HEK293 (cell line): ENCODE measurements around the gene CPSF6.

ENCODE experiments used
- HOXC10 ChIP-seq: sonication (generic); formaldehyde crosslinking; IDR thresholded peaks from 2 replicates; pipeline ENCODE4 v1.8.1; 2023; ENCODE audit warnings: mild to moderate bottlenecking, missing genetic modification reagents
- IKZF3 ChIP-seq: fragments of 450-650 bp; IDR thresholded peaks from 2 replicates; pipeline ENCODE4 v1.5.0; 2018; ENCODE audit warnings: missing biosample characterization, mild to moderate bottlenecking, missing genetic modification characterization, moderate library complexity
- KLF7 ChIP-seq: fragments of 450-650 bp; formaldehyde crosslinking; IDR thresholded peaks from 2 replicates; pipeline ENCODE4 v1.5.1; 2016; ENCODE audit warnings: missing biosample characterization, missing genetic modification characterization, borderline replicate concordance
- KLF8 ChIP-seq: fragments of 450-650 bp; formaldehyde crosslinking; IDR thresholded peaks from 2 replicates; pipeline ENCODE4 v1.5.1; 2016; ENCODE audit warnings: missing biosample characterization, missing genetic modification characterization
- OVOL3 ChIP-seq: fragments of 450-650 bp; formaldehyde crosslinking; IDR thresholded peaks from 2 replicates; pipeline ENCODE4 v1.5.1; 2016; ENCODE audit warnings: missing biosample characterization, missing genetic modification characterization
- PATZ1 ChIP-seq: fragments of 450-650 bp; formaldehyde crosslinking; IDR thresholded peaks from 2 replicates; pipeline ENCODE4 v1.5.1; 2016; ENCODE audit warnings: missing biosample characterization, missing genetic modification characterization
- PRDM1 ChIP-seq: fragments of 450-650 bp; formaldehyde crosslinking; IDR thresholded peaks from 2 replicates; pipeline ENCODE4; 2016; ENCODE audit warnings: missing biosample characterization, missing genetic modification characterization
- PRDM4 ChIP-seq: fragments of 450-650 bp; formaldehyde crosslinking; IDR thresholded peaks from 2 replicates; pipeline ENCODE4 v1.5.1; 2017; ENCODE audit warnings: missing biosample characterization, missing genetic modification characterization
- SCRT2 ChIP-seq: fragments of 450-650 bp; formaldehyde crosslinking; IDR thresholded peaks from 2 replicates; pipeline ENCODE4 v1.5.1; 2016; ENCODE audit warnings: missing biosample characterization, missing genetic modification characterization
- SP2 ChIP-seq: fragments of 450-650 bp; formaldehyde crosslinking; IDR thresholded peaks from 2 replicates; pipeline ENCODE4 v1.5.1; 2016; ENCODE audit warnings: missing biosample characterization, missing genetic modification characterization
- TRIM28 ChIP-seq: IDR thresholded peaks from 2 replicates; pipeline ENCODE4 v1.6.1; 2011; ENCODE audit warnings: low read length, control low read depth, borderline replicate concordance
- YY1 ChIP-seq: fragments of 450-650 bp; formaldehyde crosslinking; IDR thresholded peaks from 2 replicates; pipeline ENCODE4 v1.5.1; 2018; ENCODE audit warnings: missing biosample characterization, missing genetic modification characterization
- YY2 ChIP-seq: fragments of 450-650 bp; formaldehyde crosslinking; IDR thresholded peaks from 2 replicates; pipeline ENCODE4 v1.5.1; 2016; ENCODE audit warnings: missing biosample characterization, missing genetic modification characterization
- ZBTB49 ChIP-seq: fragments of 450-650 bp; formaldehyde crosslinking; IDR thresholded peaks from 2 replicates; pipeline ENCODE4 v1.5.1; 2016; ENCODE audit warnings: missing biosample characterization, missing genetic modification characterization, low read depth
- ZBTB8A ChIP-seq: fragments of 450-650 bp; formaldehyde crosslinking; IDR thresholded peaks from 2 replicates; pipeline ENCODE4 v1.5.1; 2016; ENCODE audit warnings: missing biosample characterization, missing genetic modification characterization
- ZEB2 ChIP-seq: fragments of 450-650 bp; formaldehyde crosslinking; IDR thresholded peaks from 2 replicates; pipeline ENCODE4 v1.5.1; 2016; ENCODE audit warnings: missing biosample characterization, missing genetic modification characterization
- ZFP37 ChIP-seq: fragments of 450-650 bp; formaldehyde crosslinking; IDR thresholded peaks from 2 replicates; pipeline ENCODE4 v1.5.1; 2016; ENCODE audit warnings: missing biosample characterization, missing genetic modification characterization
- ZIC2 ChIP-seq: fragments of 450-650 bp; formaldehyde crosslinking; IDR thresholded peaks from 2 replicates; pipeline ENCODE4 v1.5.1; 2016; ENCODE audit warnings: missing biosample characterization, missing genetic modification characterization
- ZNF112 ChIP-seq: fragments of 450-650 bp; formaldehyde crosslinking; IDR thresholded peaks from 2 replicates; pipeline ENCODE4 v1.5.0; 2017; ENCODE audit warnings: missing biosample characterization, missing genetic modification characterization
- ZNF146 ChIP-seq: fragments of 450-650 bp; formaldehyde crosslinking; IDR thresholded peaks from 2 replicates; pipeline ENCODE4 v1.5.1; 2016; ENCODE audit warnings: missing biosample characterization, missing genetic modification characterization
- ZNF211 ChIP-seq: fragments of 450-650 bp; formaldehyde crosslinking; IDR thresholded peaks from 2 replicates; pipeline ENCODE4 v1.5.1; 2016; ENCODE audit warnings: low read depth, missing biosample characterization, missing genetic modification characterization
- ZNF274 ChIP-seq, 2 experiments: fragments of 200-500 bp in 1 of 2; fragments of 450-650 bp in 1 of 2; sonication (Bioruptor generic) in 1 of 2; formaldehyde crosslinking in 1 of 2; IDR thresholded peaks; 2 replicates each; pipeline versions ENCODE4 v1.5.1 to v1.6.1; 2014 to 2016; ENCODE audit warnings: borderline replicate concordance in 1 of 2, inconsistent platforms in 1 of 2, low read length in 1 of 2, missing biosample characterization in 1 of 2, missing genetic modification characterization in 1 of 2
- ZNF341 ChIP-seq: fragments of 450-650 bp; formaldehyde crosslinking; IDR thresholded peaks from 2 replicates; pipeline ENCODE4; 2016; ENCODE audit warnings: low read depth, missing biosample characterization, missing genetic modification characterization
- ZNF48 ChIP-seq: fragments of 450-650 bp; formaldehyde crosslinking; IDR thresholded peaks from 2 replicates; pipeline ENCODE4 v1.5.1; 2016; ENCODE audit warnings: missing biosample characterization, missing genetic modification characterization
- ZNF548 ChIP-seq: fragments of 450-650 bp; formaldehyde crosslinking; IDR thresholded peaks from 2 replicates; pipeline ENCODE4 v1.5.1; 2016; ENCODE audit warnings: missing biosample characterization, missing genetic modification characterization
- ZNF555 ChIP-seq: fragments of 450-650 bp; formaldehyde crosslinking; conservative IDR thresholded peaks from 2 replicates; pipeline ENCODE4 v1.5.1; 2017; ENCODE audit warnings: missing biosample characterization, mild to moderate bottlenecking, missing genetic modification characterization, inconsistent platforms
- ZNF561 ChIP-seq: fragments of 450-650 bp; IDR thresholded peaks from 2 replicates; pipeline ENCODE4 v1.5.1; 2018; ENCODE audit warnings: missing biosample characterization, missing genetic modification characterization, borderline replicate concordance
- ZNF621 ChIP-seq: fragments of 450-650 bp; formaldehyde crosslinking; IDR thresholded peaks from 2 replicates; pipeline ENCODE4 v1.5.1; 2017; ENCODE audit warnings: missing biosample characterization, missing genetic modification characterization
- ZNF629 ChIP-seq: fragments of 450-650 bp; formaldehyde crosslinking; IDR thresholded peaks from 2 replicates; pipeline ENCODE4 v1.5.1; 2017; ENCODE audit warnings: missing biosample characterization, missing genetic modification characterization
- ZNF639 ChIP-seq: fragments of 450-650 bp; formaldehyde crosslinking; IDR thresholded peaks from 2 replicates; pipeline ENCODE4 v1.5.1; 2016; ENCODE audit warnings: missing biosample characterization, missing genetic modification characterization
- ZNF701 ChIP-seq: fragments of 450-650 bp; formaldehyde crosslinking; IDR thresholded peaks from 2 replicates; pipeline ENCODE4 v1.5.1; 2016; ENCODE audit warnings: missing biosample characterization, missing genetic modification characterization
- ZSCAN18 ChIP-seq: fragments of 450-650 bp; formaldehyde crosslinking; IDR thresholded peaks from 2 replicates; pipeline ENCODE4 v1.5.1; 2016; ENCODE audit warnings: missing biosample characterization, missing genetic modification characterization

CPSF6 gene

GRCh38 chr12:69239352-69239921 lies at the start of gene CPSF6 (continued):
- no peak for TF ChIP-seq ZBTB49 (tag by site-specific recombination)
- TF ChIP-seq SP2 (tag by site-specific recombination) = peak; percentile 74
- TF ChIP-seq ZNF621 (tag by site-specific recombination) = no peak
- no peak for TF ChIP-seq PRDM1
- TF ChIP-seq ZNF146 (tag by site-specific recombination) = no peak
- no peak for TF ChIP-seq ZNF211 (tag by site-specific recombination)
- no peak for TF ChIP-seq ZNF341 (tag by site-specific recombination)
- no peak for TF ChIP-seq ZSCAN18
- TF ChIP-seq ZNF555 (tag by site-specific recombination) = no peak
- TF ChIP-seq ZNF639 = no peak
- no peak for TF ChIP-seq ZNF274 (IDR thresholded peaks at IDR 0.05; ENCODE audit: low read length)
- TF ChIP-seq ZNF274 (tag by site-specific recombination; IDR thresholded peaks at IDR 0.05; ENCODE audit: borderline replicate concordance) = no peak
- TF ChIP-seq ZNF548 (tag by site-specific recombination) = no peak
- no peak; the same call in none of the 2 replicates for TF ChIP-seq SCRT2 (tag by site-specific recombination)
- no peak for TF ChIP-seq OVOL3
- TF ChIP-seq PATZ1 = peak; percentile 93
- peak; percentile 63; the same call in 1 of the 2 replicates for TF ChIP-seq YY1 (tag by site-specific recombination)
- TF ChIP-seq ZEB2 (tag by site-specific recombination) = peak; percentile 34
- 0 out of 2 replicates have a peak, but pooled peaks have one; percentile 30 for TF ChIP-seq KLF8
- no peak for TF ChIP-seq TRIM28
- 0 out of 2 replicates have a peak, but pooled peaks have one; percentile 22 for TF ChIP-seq PRDM4 (tag by site-specific recombination)
- TF ChIP-seq ZFP37 (tag by site-specific recombination) = peak; percentile 55; the same call in 1 of the 2 replicates
- no peak for TF ChIP-seq ZNF48
- no peak for TF ChIP-seq IKZF3 (tag by site-specific recombination)
- TF ChIP-seq KLF7 = no peak
- 0 out of 2 replicates have a peak, but pooled peaks have one; percentile 63 for TF ChIP-seq ZNF561 (tag by site-specific recombination)
- peak; percentile 32; the same call in 1 of the 2 replicates for TF ChIP-seq YY2
- 0 out of 2 replicates have a peak, but pooled peaks have one; percentile 41 for TF ChIP-seq ZNF629 (tag by site-specific recombination)
- TF ChIP-seq ZNF112 (tag by site-specific recombination) = no peak
- no peak for TF ChIP-seq ZNF701 (tag by site-specific recombination)
- no peak for TF ChIP-seq HOXC10 (CRISPR knock-in tag)
- peak; percentile 19; the same call in 1 of the 2 replicates for TF ChIP-seq ZIC2 (tag by site-specific recombination)
- TF ChIP-seq ZBTB8A (tag by site-specific recombination) = peak; percentile 46
